GM12878 (cell line): ENCODE results near the gene MAST3. TPM values are rescaled to one million over a fixed set of nuclear protein-coding genes. Genes with fewer than 3 reads are reported as not detected.

ENCODE experiments used
- ASH2L ChIP-seq: fragments of 300-600, 200-600 bp; sonication (generic); IDR thresholded peaks from 2 replicates; pipeline ENCODE4 v1.6.1; 2017; ENCODE audit warnings: low read depth, mild to moderate bottlenecking, borderline replicate concordance
- BHLHE40 ChIP-seq, 2 experiments: fragments of 450-650 bp in 1 of 2; IDR thresholded peaks; 2 replicates each; pipeline ENCODE4 v1.6.1; 2011 to 2017; ENCODE audit warnings: low read depth in 2 of 2, borderline replicate concordance in 1 of 2, improper control_type of control experiment in 1 of 2, low read length in 1 of 2, mild to moderate bottlenecking in 1 of 2
- CBFB ChIP-seq: IDR thresholded peaks from 2 replicates; pipeline ENCODE4 v1.6.1; 2016; ENCODE audit warnings: antibody characterized with exemption, low read depth
- CEBPB ChIP-seq, 2 experiments: fragments of 150-350 bp in 1 of 2; IDR thresholded peaks; 2 replicates each; pipeline ENCODE4 v1.6.1; 2012 to 2014; ENCODE audit warnings: low read depth in 2 of 2, low read length in 2 of 2, borderline replicate concordance in 1 of 2, inconsistent platforms in 1 of 2
- CREB1 ChIP-seq: IDR thresholded peaks from 2 replicates; pipeline ENCODE4 v1.6.1; 2012; ENCODE audit warnings: low read depth, mild to moderate bottlenecking, inconsistent platforms
- E4F1 ChIP-seq: fragments of 450-650 bp; IDR thresholded peaks from 2 replicates; pipeline ENCODE4 v1.6.1; 2018; ENCODE audit warnings: borderline replicate concordance, mild to moderate bottlenecking; ENCODE audit not compliant: partially characterized antibody
- GATAD2B ChIP-seq: fragments of 450-650 bp; conservative IDR thresholded peaks from 2 replicates; pipeline ENCODE4 v1.6.1; 2017; ENCODE audit warnings: low read depth, mild to moderate bottlenecking, moderate library complexity
- HDGF ChIP-seq: fragments of 450-650 bp; IDR thresholded peaks from 2 replicates; pipeline ENCODE4 v1.6.1; 2016; ENCODE audit warnings: antibody characterized with exemption
- IKZF1 ChIP-seq: fragments of 450-650 bp; conservative IDR thresholded peaks from 2 replicates; pipeline ENCODE4 v1.6.1; 2017; ENCODE audit warnings: antibody characterized with exemption, mild to moderate bottlenecking
- IRF4 ChIP-seq: IDR thresholded peaks from 2 replicates; pipeline ENCODE4 v1.6.1; 2011; ENCODE audit warnings: low read depth, low read length
- JUNB ChIP-seq: IDR thresholded peaks from 2 replicates; pipeline ENCODE4 v1.6.1; 2016; ENCODE audit warnings: antibody characterized with exemption, mild to moderate bottlenecking
- KLF5 ChIP-seq: fragments of 450-650 bp; IDR thresholded peaks from 2 replicates; pipeline ENCODE4 v1.6.1; 2014; ENCODE audit warnings: mild to moderate bottlenecking; ENCODE audit not compliant: partially characterized antibody
- MTA2 ChIP-seq: fragments of 450-650 bp; IDR thresholded peaks from 2 replicates; pipeline ENCODE4 v1.6.1; 2016; ENCODE audit warnings: low read depth, mild to moderate bottlenecking, moderate library complexity
- POU2F2 ChIP-seq: IDR thresholded peaks from 3 replicates; pipeline ENCODE4 v1.6.1; 2011; ENCODE audit warnings: low read depth, mild to moderate bottlenecking, low read length, borderline replicate concordance
- SIN3A ChIP-seq: IDR thresholded peaks from 2 replicates; pipeline ENCODE4 v1.6.1; 2012; ENCODE audit warnings: low read depth, low read length, improper control_type of control experiment
- SP1 ChIP-seq: IDR thresholded peaks from one replicate; pipeline ENCODE4 v1.6.1; 2011; ENCODE audit warnings: low read depth, low read length
- SPI1 ChIP-seq: IDR thresholded peaks from 2 replicates; pipeline ENCODE4 v1.6.1; 2011; ENCODE audit warnings: low read depth, mild to moderate bottlenecking, low read length, moderate library complexity, borderline replicate concordance; ENCODE audit not compliant: insufficient read depth
- TCF7 ChIP-seq: IDR thresholded peaks from 2 replicates; pipeline ENCODE4 v1.6.1; 2014; ENCODE audit warnings: antibody characterized with exemption, borderline replicate concordance
- YBX1 ChIP-seq: fragments of 450-650 bp; IDR thresholded peaks from 2 replicates; pipeline ENCODE4 v1.6.1; 2016; ENCODE audit warnings: antibody characterized with exemption
- ZNF384 ChIP-seq: IDR thresholded peaks from 2 replicates; pipeline ENCODE4 v1.6.1; 2012; ENCODE audit warnings: low read depth, mild to moderate bottlenecking, low read length, improper control_type of control experiment, borderline replicate concordance
- ZNF592 ChIP-seq: fragments of 450-650 bp; IDR thresholded peaks from 2 replicates; pipeline ENCODE4 v1.6.1; 2017; ENCODE audit warnings: mild to moderate bottlenecking, moderate library complexity
- ZZZ3 ChIP-seq: IDR thresholded peaks from 2 replicates; pipeline ENCODE4 v1.6.1; 2011; ENCODE audit warnings: low read depth; ENCODE audit not compliant: control insufficient read depth, insufficient read length
- polyA plus RNA-seq, 11 experiments: library from polyadenylated mRNA; depleted of rRNA in 4 of 11; unstranded in 6 of 11; stranded (reverse) in 5 of 11; fragments of >200 nt; fragmentation: Nextera tagmentation in 4 of 11; fragmentation: Illumina TruSeq in 1 of 11; extraction: Ambion mirVana in 4 of 11; extraction: Trizol in 1 of 11; gene quantifications; 1 replicate in 1 of 11; 2 replicates in 10 of 11; pipeline versions ENCODE4 v1.2.1 to v1.2.3, GENCODE V29; 2011 to 2016; ENCODE audit warnings: inconsistent platforms in 2 of 11, missing spikeins in 2 of 11, low read depth in 1 of 11
- total RNA-seq, 4 experiments: library from RNA; depleted of rRNA in 3 of 4; stranded (reverse); fragments of >200 nt in 3 of 4; fragmentation: Illumina TruSeq in 1 of 4; extraction: Trizol in 1 of 4; gene quantifications; 2 replicates each; pipeline versions ENCODE4 v1.2.1 to v1.2.3, GENCODE V29; 2013 to 2021
- TF ChIP-seq, protein P1 (sequence below): IDR thresholded peaks from 2 replicates; pipeline ENCODE4 v1.6.1; 2011; ENCODE audit warnings: borderline replicate concordance, low read depth, mild to moderate bottlenecking, moderate library complexity, low read length; ENCODE audit not compliant: insufficient read depth, poor library complexity, severe bottlenecking

MAST3 gene
- total and polyA plus RNA-seq, 10 of the 15 experiments (the other 5 are each of a cell fraction or from before 2014, with no cell fraction given) = 3.0 to 22.2 (median 7.5) TPM

- TF ChIP-seq ZNF592 = no peak
- peak; percentile 90 for TF ChIP-seq IKZF1
- TF ChIP-seq E4F1 = peak; percentile 19
- peak; percentile 44; the same call in 1 of the 2 replicates for TF ChIP-seq SPI1
- TF ChIP-seq CEBPB (IDR thresholded peaks at IDR 0.05; ENCODE audit: borderline replicate concordance in 1 of 2, low read depth in 2 of 2, low read length in 2 of 2) = no peak
- peak; percentile 41; the same call in 1 of the 2 replicates for TF ChIP-seq CREB1
- TF ChIP-seq BHLHE40 (IDR thresholded peaks at IDR 0.05; ENCODE audit: borderline replicate concordance in 1 of 2, low read depth in 2 of 2, low read length in 1 of 2) = peak; percentile 73 to 84; a peak in 3 of 4 replicates
- TF ChIP-seq CBFB = peak; percentile 58; the same call in 1 of the 2 replicates
- no peak for TF ChIP-seq YBX1
- 0 out of 3 replicates have a peak, but pooled peaks have one; percentile 31 for TF ChIP-seq POU2F2
- no peak for TF ChIP-seq SIN3A
- TF ChIP-seq, protein P1, sequence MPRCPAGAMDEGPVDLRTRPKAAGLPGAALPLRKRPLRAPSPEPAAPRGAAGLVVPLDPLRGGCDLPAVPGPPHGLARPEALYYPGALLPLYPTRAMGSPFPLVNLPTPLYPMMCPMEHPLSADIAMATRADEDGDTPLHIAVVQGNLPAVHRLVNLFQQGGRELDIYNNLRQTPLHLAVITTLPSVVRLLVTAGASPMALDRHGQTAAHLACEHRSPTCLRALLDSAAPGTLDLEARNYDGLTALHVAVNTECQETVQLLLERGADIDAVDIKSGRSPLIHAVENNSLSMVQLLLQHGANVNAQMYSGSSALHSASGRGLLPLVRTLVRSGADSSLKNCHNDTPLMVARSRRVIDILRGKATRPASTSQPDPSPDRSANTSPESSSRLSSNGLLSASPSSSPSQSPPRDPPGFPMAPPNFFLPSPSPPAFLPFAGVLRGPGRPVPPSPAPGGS = peak; percentile 22
- TF ChIP-seq IRF4 = peak; percentile 68; the same call in 1 of the 2 replicates
- peak; percentile 71 for TF ChIP-seq ZNF384
- peak; percentile 28 for TF ChIP-seq KLF5
- TF ChIP-seq JUNB = peak; percentile 92
- TF ChIP-seq MTA2 = no peak; the same call in 1 of the 2 replicates
- TF ChIP-seq HDGF = peak; percentile 76; the same call in 1 of the 2 replicates
- TF ChIP-seq TCF7 = no peak
- no peak for TF ChIP-seq ZZZ3
- 0 out of 2 replicates have a peak, but pooled peaks have one; percentile 35 for TF ChIP-seq ASH2L
- peak; percentile 26 for TF ChIP-seq SP1
- TF ChIP-seq GATAD2B = 0 out of 2 replicates have a peak, but pooled peaks have one; percentile 37
These were observed 10.9 kb upstream of the MAST3 start, which contains the start of gene IL12RB1 (continued) for GRCh38 chr19:18086590-18087138.
